Astrocyte (in vitro differentiated cells and primary cell): ENCODE data around the gene WHRN.

Source experiments
- EZH2 ChIP-seq: IDR thresholded peaks from 2 replicates; pipeline ENCODE4 v1.6.1; 2012; ENCODE audit warnings: mild to moderate bottlenecking, low read length, inconsistent platforms; ENCODE audit not compliant: insufficient read depth
- TF ChIP-seq, protein P1 (sequence below): IDR thresholded peaks from 2 replicates; pipeline ENCODE4 v1.5.1; 2011; ENCODE audit warnings: low read depth, mild to moderate bottlenecking, inconsistent platforms, low read length, moderate library complexity; ENCODE audit not compliant: insufficient read depth

DNA sequence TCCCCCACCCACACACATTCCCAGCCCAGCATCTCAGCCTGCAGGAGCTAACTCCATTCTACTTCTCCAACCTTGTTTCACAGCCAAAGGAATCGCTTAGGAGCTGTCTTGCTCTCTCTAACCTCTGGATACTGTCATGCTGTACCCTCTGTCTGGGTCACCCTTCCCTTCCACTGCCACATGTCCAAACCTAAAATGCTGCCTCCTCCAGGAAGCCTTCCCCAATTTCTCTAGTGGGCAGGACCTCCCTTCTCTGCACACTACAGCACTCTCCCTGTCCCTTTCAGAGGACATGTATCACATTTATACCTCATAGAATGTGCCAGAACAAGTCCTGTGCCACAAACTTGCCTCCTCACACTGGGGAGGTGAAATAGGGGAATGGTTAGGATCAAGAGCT, 30.8 kb downstream of the WHRN start:
- TF ChIP-seq, protein P1, sequence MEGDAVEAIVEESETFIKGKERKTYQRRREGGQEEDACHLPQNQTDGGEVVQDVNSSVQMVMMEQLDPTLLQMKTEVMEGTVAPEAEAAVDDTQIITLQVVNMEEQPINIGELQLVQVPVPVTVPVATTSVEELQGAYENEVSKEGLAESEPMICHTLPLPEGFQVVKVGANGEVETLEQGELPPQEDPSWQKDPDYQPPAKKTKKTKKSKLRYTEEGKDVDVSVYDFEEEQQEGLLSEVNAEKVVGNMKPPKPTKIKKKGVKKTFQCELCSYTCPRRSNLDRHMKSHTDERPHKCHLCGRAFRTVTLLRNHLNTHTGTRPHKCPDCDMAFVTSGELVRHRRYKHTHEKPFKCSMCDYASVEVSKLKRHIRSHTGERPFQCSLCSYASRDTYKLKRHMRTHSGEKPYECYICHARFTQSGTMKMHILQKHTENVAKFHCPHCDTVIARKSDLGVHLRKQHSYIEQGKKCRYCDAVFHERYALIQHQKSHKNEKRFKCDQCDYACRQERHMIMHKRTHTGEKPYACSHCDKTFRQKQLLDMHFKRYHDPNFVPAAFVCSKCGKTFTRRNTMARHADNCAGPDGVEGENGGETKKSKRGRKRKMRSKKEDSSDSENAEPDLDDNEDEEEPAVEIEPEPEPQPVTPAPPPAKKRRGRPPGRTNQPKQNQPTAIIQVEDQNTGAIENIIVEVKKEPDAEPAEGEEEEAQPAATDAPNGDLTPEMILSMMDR = no peak
- no peak for TF ChIP-seq EZH2
